Stimulated activated CD8-positive, alpha-beta memory T cell treated with anti-CD3 and anti-CD28 coated beads, Interleukin-4, amount 100 ng/mL, for 4 hours (primary cell): ENCODE measurements around the gene MME.

Source experiments
- DNase-seq, 2 donors: peaks; one replicate each; pipeline ENCODE4 v3.0.0-alpha.2; 2020; ENCODE audit warnings: low read depth in 2 of 2, low spot score in 1 of 2

The MME gene

DNA sequence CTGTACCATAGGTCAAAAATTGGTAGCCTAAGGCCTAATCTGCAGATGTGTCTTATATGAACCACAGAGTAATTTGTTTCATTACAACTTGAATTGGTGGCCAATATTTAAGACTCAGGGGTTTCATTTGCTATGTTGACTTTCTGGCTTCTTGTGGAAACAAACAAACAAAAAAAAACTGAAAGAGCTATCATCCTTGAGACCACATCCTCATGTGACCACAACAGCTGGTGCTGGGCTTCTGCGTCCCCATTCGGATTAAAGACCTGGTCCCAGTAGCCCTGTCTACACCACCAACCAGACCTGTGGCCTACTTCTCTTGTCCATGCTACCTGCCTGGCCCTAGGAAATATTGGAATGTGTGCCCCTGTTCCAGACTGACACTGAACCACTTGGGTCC lies 151.7 kb downstream of the MME start:
- DNase-seq, result no peak

DNA sequence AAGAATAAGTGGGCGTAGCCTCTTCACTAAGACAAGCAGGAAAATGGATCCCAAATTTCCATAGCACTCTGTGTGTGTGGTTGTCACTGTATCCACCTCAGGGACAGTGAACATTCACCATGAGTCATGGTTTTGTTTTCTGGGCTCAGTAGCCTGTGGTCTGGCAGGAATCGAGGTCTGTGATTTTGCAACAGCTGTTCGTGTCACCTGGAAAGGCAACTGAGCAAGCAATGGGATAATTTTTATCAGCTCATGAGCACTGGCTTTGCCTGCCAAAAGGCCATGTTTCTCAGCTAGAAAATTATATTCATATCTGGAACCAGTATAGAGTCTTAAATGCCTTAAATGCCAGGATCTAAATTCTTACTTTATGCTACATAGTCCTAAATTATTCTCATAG lies 152.5 kb downstream of the MME start:
- DNase-seq, result no peak

DNA sequence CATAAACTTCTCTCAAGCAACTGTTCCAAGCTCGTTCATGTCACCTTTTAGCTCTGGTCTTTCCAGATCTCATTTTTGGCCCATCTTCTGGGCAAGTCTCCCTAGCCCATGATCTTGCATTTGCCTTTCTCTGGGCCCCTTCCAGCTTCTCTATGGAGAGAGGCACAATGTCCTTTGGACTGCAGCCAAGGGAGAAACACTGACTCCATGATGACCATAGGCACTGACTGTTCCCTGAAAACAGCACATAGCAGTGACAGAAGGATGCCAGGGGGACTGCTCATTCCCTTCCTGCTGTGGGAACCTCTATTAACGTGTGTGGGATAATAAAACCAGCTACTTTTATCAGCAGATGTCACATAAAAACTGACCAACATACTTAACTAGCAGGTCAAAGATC lies 153.1 kb downstream of the MME start:
- no peak for DNase-seq
